GM18861 (cell line): Measurements from ENCODE around the gene NR4A2.
A peak's percentile ranks its signal among the peaks of the same experiment; 100 is the strongest.

Experiments used
- ATAC-seq: cut with Tn5 transposase; IDR thresholded peaks from one replicate; pipeline ENCODE4 v1.9.1; 2021; ENCODE audit not compliant: unreplicated experiment

Gene NR4A2

DNA sequence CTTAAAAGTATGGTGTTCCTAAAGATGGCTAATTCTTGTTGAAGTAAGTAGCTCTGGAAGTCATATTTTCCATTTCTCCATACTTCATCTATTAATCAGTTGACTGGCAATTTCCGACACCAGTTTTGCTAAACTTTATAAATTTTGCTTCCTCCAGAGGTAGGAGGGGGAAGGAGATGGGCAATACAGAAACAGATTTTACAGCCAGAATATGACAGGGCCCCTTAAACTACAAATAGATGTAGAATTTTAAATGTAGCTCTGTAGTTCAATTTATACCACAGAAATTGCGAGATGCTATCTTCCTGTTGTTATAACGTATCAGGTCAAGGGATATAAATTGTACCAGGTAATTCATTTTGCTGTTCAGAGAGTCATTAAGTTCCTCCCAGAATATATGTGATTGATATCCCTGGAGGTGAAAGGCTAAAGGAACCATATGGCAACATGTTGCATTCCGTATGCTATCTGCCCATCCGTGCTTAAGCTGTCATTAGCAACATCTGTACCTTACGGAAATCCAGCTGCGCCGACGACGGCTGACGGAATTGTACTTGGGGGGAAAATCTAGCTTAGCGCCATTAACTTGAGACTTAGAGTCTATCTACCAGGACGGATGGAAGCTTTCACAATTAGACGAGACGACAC is 8.4 kb upstream of the NR4A2 start:
- no peak for ATAC-seq

DNA sequence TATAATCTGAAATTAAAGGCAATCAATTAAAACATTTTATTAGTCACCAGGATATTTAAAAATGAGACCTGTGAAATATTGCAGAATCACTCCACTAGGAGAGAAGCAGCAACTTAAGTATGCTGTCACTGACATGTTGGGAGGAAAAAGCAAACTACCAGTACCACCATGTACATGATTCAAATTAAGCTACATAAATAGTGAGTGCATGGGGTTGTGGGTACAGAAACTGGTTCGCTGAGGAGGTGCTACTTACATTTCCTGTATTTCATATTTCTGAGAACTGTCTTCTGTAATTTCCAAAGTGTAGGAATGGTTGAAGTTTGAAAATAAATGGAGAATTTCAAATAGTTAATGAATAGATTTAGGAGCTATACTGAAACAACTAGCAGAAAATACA is 7.9 kb upstream of the NR4A2 start:
- ATAC-seq, result no peak

- ATAC-seq, result no peak
Measured at GRCh38 chr2:156339865-156340264, 7.3 kb upstream of the NR4A2 start.

DNA sequence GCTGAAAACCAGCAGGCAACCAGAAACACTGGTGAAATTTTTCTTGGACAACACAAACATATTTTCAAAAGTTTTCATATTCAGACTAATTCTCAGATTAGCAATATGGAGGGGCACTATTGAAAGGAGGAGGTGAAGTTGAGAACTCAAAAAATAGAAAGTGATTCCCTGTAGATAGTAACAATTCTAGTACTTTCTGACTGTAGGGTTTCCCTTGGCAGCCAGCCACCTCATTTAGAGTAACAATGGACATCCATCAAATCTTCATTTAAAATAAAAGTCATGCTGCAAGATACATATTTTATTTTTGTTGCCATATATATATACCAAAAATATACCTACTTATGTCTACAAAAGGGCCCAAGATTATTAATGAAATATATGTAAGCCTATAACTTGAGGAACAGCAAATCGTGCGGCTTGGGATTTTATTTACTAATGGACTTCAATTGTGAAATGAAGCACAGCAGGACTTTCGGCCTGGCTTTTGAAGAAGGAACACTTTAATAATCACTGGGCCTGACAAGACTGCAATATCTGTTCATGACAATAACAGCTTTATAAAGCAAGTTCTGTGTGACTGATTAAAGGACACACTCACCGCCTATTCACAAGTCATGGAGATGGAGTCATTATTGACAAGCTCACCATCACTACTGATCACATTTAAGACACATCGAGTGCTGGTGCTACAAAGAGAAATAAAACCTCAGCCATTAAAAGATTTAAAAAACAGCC is 6.8 kb upstream of the NR4A2 start:
- no peak for ATAC-seq

GRCh38 chr2:156338578-156338977 is 6.1 kb upstream of the NR4A2 start:
- no peak for ATAC-seq

DNA sequence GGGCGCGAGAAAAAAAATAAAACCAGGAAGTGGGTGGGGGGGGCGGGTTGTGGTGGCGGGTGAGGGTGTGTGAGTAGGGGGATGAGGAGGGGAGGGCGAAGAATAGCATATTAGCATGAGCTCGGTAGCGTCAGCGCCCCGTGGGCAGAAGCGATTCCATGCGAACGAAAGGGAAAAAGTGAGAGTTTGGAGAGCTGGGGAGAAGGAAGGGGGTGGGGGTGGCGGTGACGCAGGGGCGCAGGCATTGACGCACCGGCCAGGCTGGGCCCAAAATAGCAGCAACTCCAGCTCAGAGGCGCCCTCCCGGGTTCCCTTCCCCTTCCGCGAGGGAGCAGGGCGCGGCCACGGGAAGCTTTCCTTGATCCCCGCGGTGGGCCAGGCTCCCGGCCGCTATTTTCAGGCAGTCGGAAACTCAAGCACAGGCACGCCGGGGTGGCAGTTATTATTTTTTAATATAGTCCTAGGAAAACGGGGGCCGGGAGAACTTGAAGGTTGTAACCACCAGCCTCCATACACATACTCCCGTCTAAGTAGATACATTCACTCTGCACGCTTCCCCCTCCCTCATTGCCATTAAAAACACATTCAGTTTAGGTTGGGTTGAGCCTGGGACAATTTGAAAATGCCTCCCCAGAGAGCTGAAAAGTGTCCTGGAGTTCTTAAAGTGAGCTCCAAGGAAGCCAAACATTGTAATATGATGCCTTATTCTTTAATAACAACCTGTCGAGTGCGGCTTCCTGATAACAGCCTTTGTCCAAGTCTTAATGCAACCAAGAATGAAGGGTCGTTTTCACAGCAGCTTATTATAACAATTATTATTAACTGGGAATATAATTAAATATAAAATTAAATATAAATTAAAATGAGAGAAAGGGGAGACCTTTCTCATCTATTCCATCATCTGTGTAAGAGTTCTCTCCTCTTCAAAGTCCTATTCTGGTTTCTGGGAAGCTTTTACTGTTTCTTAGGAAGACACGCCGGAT is 2.3 kb upstream of the NR4A2 start:
- no peak for ATAC-seq

DNA sequence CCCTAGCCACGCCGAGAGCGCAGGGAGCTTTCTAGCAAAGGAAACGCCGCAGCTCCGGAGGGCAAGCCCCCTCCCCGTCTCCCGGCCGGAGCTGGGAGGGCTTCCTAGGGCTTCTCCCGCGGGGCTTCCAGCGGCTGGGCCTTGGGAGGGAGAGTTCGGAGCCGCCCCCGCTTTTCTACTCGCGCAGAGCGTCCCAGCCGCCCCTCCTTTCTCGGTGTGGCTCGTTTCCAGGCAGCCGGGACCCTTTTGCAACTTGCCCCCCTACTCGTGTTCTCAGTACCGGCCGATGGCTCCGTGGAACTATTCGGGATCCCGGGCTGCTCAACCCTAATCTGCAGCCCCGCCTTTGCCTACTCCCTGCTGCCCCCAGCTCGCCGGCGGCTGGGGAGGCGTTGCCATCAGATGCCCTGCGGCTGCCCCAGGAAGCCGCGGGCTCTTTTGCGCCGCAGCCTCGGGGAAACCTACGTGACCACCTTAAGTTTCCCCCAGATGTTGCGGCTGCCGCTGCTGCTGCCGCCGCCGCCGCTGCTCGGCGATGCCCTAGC is 1.5 kb upstream of the NR4A2 start:
- ATAC-seq, result peak; percentile 35

DNA sequence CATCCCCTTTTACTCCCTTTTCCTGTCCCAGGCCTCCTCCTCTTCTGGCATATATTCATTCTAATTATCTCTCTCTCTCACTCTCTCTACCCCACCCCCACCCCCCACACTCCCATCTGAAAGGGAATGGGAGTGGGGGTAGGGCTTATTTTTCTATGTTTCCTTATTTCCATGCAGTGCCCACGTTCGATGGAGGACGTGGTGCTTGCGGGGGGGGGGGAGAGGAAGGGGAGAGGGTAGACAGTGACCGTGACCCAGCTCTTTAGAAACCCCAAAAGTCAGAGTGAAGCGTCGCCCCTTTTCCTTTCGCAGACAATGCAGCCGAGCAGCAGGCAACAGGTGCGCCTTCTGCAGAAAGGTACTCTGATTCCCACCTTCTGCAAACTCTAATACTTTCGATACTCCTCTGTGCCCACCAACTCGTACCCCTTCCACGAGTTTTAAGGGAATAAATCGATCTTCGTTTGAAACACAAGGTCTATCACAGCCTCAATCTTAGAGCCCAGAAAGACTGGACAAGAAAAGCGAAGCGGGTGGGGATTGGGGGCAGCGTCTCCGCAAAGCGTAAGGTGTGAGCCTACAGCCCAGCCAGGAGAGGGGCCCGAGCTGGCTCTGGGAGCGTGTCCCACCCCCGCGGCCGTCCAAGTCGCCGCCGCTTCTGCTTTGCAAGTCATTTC is 891 bp upstream of the NR4A2 start:
- no peak for ATAC-seq

DNA sequence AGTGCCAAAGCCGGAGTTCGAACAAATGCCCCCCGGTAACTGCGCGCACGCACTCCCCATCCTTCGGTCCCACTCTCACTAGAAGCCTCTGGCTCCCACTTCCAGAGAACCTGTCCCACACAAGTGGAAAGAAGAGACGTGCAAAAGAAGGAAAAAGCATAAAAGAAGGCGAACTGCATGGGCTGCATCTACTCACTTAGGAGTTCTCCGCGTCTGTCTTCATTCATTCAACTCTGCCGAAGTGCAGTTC is 312 bp downstream of the NR4A2 start:
- peak; percentile 1 for ATAC-seq

DNA sequence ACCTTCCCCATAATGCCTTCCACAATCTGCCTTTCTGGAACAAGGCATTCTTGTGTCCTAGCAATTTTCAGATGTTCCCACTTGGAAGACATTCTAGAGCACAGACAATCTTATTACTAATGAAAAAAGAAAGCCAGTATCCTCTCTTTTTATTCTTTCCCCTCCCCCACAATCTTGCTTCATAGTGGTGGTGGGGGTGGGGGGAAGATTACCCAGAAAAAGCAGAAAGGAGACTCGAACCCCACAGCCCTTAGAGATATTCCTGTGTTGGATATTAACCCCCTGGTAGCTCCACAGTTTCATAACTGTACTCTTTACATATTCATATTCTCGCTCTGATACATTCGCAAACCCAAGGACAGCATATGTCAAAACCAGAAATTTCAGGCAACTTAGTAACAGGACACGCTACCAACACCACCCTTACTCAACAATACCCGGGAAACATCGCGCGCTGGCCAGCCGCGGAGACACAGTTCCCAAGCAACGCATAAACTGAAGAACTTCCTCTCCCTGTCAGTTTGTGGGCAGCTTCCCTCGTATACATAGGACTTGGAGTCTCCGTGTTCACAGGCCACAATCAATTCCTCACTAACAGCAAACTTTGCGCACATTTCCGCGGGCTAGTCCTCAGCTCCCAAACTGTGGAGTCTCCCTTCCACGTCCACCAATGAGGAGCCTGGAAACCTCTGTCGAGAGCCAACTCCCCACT is 793 bp downstream of the NR4A2 start:
- ATAC-seq, result no peak

GRCh38 chr2:156329927-156330726 is 2.4 kb downstream of the NR4A2 start:
- no peak for ATAC-seq

DNA sequence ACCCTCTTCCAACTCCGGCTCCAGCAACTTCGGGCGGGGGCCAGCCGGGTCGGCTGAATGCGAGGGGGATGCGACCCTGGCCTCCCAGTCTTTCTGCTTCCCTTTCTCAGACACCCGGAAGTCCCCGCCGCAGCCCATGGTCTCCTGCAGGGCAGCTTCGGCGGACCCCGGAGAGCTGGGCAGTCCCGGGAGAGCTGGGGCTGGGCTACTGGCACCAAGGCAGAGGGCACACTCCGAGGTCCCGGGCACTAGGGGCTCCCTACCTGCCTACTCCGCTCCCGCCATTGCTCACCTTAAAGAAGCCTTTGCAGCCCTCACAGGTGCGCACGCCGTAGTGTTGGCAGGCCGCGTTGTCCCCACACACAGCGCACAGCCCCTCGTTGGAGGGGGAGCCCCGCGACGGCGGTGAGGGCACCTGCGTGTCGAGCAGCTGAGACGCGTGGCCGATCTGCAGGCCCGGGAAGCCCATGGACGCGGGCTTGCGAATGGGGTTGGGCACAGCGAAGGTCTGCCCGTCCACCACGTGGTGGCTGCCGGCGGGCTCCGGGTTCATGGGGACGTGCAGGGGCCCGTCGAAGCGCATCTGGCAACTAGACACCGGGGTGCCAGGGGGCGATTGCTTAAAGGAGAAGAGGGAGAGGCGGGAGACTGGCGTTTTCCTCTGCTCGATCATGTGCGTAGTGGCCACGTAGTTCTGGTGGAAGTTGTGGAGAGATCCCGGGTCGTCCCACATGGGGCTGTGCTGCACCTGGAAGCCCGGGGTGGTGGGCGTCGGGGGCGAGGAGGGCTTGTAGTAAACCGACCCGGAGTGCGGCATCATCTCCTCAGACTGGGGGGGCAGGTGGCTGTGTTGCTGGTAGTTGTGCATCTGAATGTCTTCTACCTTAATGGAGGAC is 3.2 kb downstream of the NR4A2 start:
- ATAC-seq, result no peak

- ATAC-seq, result no peak
Measured at GRCh38 chr2:156327835-156328695, 4.5 kb downstream of the NR4A2 start.

- ATAC-seq, result no peak
Measured at GRCh38 chr2:156326526-156327095, 5.9 kb downstream of the NR4A2 start.

- ATAC-seq, result no peak
Measured at GRCh38 chr2:156325688-156326525, 6.6 kb downstream of the NR4A2 start.

DNA sequence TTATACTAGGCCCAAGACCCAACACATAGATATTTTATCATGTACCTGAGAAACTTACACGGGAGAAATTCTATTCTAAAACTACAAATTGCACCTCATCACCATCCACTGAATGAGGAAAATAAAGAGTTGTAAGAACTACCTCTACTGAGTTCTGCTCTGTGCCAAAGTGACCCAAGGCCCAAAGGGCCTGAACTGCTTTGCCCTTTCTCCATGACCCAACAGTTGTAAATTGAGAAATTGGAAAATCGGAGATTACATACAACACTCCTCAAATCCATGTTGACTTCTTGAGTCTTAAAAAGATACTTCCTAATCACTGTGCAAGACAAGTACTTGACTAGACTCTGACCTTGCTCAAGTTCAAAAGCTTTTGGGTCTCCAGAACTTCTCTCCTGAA is 8.8 kb downstream of the NR4A2 start:
- no peak for ATAC-seq
